Breast epithelium (tissue), 4 donors: Measurements from ENCODE around the gene PEX10. TPM values are rescaled to one million over a fixed set of nuclear protein-coding genes. Genes with fewer than 3 reads are reported as not detected.

ENCODE experiments used
- DNase-seq, 2 donors: peaks; one replicate each; pipeline ENCODE4 v3.0.0-alpha.2; 2019; ENCODE audit warnings: low spot score in 2 of 2
- H3K27ac ChIP-seq, 2 donors: fragments of 200-600 bp; sonication (generic) in 1 of 2; one replicate each; pipeline ENCODE4 v1.5.1; 2016 to 2019; ENCODE audit warnings: mild to moderate bottlenecking in 1 of 2
- H3K27me3 ChIP-seq, 2 donors: fragments of 200-600 bp; sonication (generic) in 1 of 2; one replicate each; pipeline versions ENCODE4 v1.5.1 to v1.6.0; 2017 to 2019; ENCODE audit warnings: control low read depth in 1 of 2, mild to moderate bottlenecking in 1 of 2
- H3K36me3 ChIP-seq: fragments of 200-600 bp; one replicate; pipeline ENCODE4 v1.5.1; 2019
- H3K4me1 ChIP-seq, 2 donors: fragments of 200-600 bp; sonication (generic); one replicate each; pipeline ENCODE4 v1.5.1; 2016 to 2019; ENCODE audit warnings: control low read depth in 1 of 2
- H3K4me3 ChIP-seq, 3 donors: fragments of 200-600 bp; sonication (generic); 1 replicate in 2 of 3; 2 replicates in 1 of 3; pipeline ENCODE4 v1.5.1; 2016 to 2019; ENCODE audit warnings: mild to moderate bottlenecking in 3 of 3, moderate library complexity in 2 of 3
- H3K9me3 ChIP-seq, 2 donors: fragments of 200-600 bp; sonication (generic) in 1 of 2; one replicate each; pipeline ENCODE4 v1.5.1; 2016 to 2019; ENCODE audit warnings: control low read depth in 1 of 2
- CTCF ChIP-seq, 3 donors: fragments of 450-650 bp; IDR thresholded peaks; one replicate each; pipeline ENCODE4 v1.5.1; 2016 to 2017; ENCODE audit warnings: antibody characterized with exemption in 3 of 3, mild to moderate bottlenecking in 3 of 3, moderate library complexity in 3 of 3
- POLR2A ChIP-seq: fragments of 450-650 bp; IDR thresholded peaks from one replicate; pipeline ENCODE4 v1.6.1; 2016; ENCODE audit warnings: antibody characterized with exemption, mild to moderate bottlenecking, moderate library complexity
- POLR2AphosphoS5 ChIP-seq, 3 donors: sonication (generic); formaldehyde crosslinking; IDR thresholded peaks; one replicate each; pipeline ENCODE4 v1.6.1; 2017; ENCODE audit warnings: antibody characterized with exemption in 3 of 3
- intact Hi-C: fragments of 100-400 bp; cut with DNase I; formaldehyde crosslinking; loops from one replicate; pipeline ENCODE4 v1.15.1; 2023; ENCODE audit warnings: low total_unique reads
- total RNA-seq, 3 donors: library from RNA; depleted of rRNA; stranded (reverse); fragments of >200 nt; gene quantifications; one replicate each; pipeline ENCODE4 v1.1.0, GENCODE V29; 2016

Gene PEX10
- total RNA-seq, 3 donors from 2014 or later, result 23.3 to 37.4 (median 24.1) TPM

GRCh38 chr1:2418791-2419320 lies 6.5 kb upstream of the PEX10 start:
- intact Hi-C loops, result no loop called here
- DNase-seq, result no peak
- no peak overlapping the region for H3K4me3 ChIP-seq
- H3K27me3 ChIP-seq, result peaks cover 0 to 36% of the 10 kb centered on the region in 2 donors
- TF ChIP-seq POLR2AphosphoS5 (IDR thresholded peaks at IDR 0.05) (no peak), CTCF (IDR thresholded peaks at IDR 0.05) (no peak), POLR2A (no peak)
- no peak overlapping the region for H3K27ac ChIP-seq
- peaks cover 2 to 4% of the 10 kb centered on the region in 2 donors for H3K4me1 ChIP-seq
- H3K36me3 ChIP-seq, result no peaks in the 10 kb centered on the region
- peaks cover 0 to 7% of the 10 kb centered on the region in 2 donors for H3K9me3 ChIP-seq

GRCh38 chr1:2417833-2418225 lies 5.5 kb upstream of the PEX10 start:
- Histone ChIP-seq H3K27ac (no peak overlapping the region), H3K36me3 (no peaks in the 10 kb centered on the region), H3K4me1 (peaks cover 11 to 12% of the 10 kb centered on the region in 2 donors), H3K9me3 (no peaks in the 10 kb centered on the region), H3K4me3 (no peak overlapping the region), H3K27me3 (peaks cover 0 to 36% of the 10 kb centered on the region in 2 donors)
- TF ChIP-seq POLR2A (no peak), POLR2AphosphoS5 (IDR thresholded peaks at IDR 0.05) (no peak), CTCF (IDR thresholded peaks at IDR 0.05) (no peak)
- no peak for DNase-seq
- intact Hi-C loops, result no loop called here

GRCh38 chr1:2417083-2417832 lies 4.9 kb upstream of the PEX10 start:
- intact Hi-C loops, result no loop called here
- H3K9me3 ChIP-seq, result no peaks in the 10 kb centered on the region
- no peaks in the 10 kb centered on the region for H3K36me3 ChIP-seq
- H3K4me3 ChIP-seq, result peak overlapping the region in 1 of 3 donors; percentile 59
- no peak for DNase-seq
- peaks cover 0 to 36% of the 10 kb centered on the region in 2 donors for H3K27me3 ChIP-seq
- H3K27ac ChIP-seq, result peak overlapping the region; percentile 54 to 71
- peaks cover 11 to 13% of the 10 kb centered on the region in 2 donors for H3K4me1 ChIP-seq
- TF ChIP-seq POLR2A (no peak), CTCF (IDR thresholded peaks at IDR 0.05) (no peak), POLR2AphosphoS5 (IDR thresholded peaks at IDR 0.05) (no peak)

- H3K9me3 ChIP-seq, result no peaks in the 10 kb centered on the region
- H3K36me3 ChIP-seq, result no peaks in the 10 kb centered on the region
- H3K27me3 ChIP-seq, result peaks cover 0 to 36% of the 10 kb centered on the region in 2 donors
- TF ChIP-seq POLR2AphosphoS5 (IDR thresholded peaks at IDR 0.05) (no peak), POLR2A (no peak), CTCF (IDR thresholded peaks at IDR 0.05) (no peak)
- peak overlapping the region; percentile 54 to 71 for H3K27ac ChIP-seq
- intact Hi-C loops, result no loop called here
- peak overlapping the region in 2 of 3 donors; percentile 35 to 59 for H3K4me3 ChIP-seq
- DNase-seq, result peak in 1 of 2 donors; percentile 79
- H3K4me1 ChIP-seq, result peaks cover 15 to 16% of the 10 kb centered on the region in 2 donors
Observed at GRCh38 chr1:2416403-2416802, 4.0 kb upstream of the PEX10 start.

- intact Hi-C loops, result no loop called here
- Histone ChIP-seq H3K36me3 (no peaks in the 10 kb centered on the region), H3K27ac (peak overlapping the region; percentile 71), H3K4me1 (peaks cover 15 to 17% of the 10 kb centered on the region in 2 donors), H3K27me3 (peaks cover 0 to 36% of the 10 kb centered on the region in 2 donors), H3K9me3 (no peaks in the 10 kb centered on the region), H3K4me3 (peak overlapping the region in 2 of 3 donors; percentile 35 to 59)
- no peak for DNase-seq
- no peak for TF ChIP-seq POLR2AphosphoS5 (IDR thresholded peaks at IDR 0.05)
- TF ChIP-seq CTCF (IDR thresholded peaks at IDR 0.05), result peak in 1 of 3 donors; percentile 15
Observed at GRCh38 chr1:2415801-2416208, 3.4 kb upstream of the PEX10 start.
